Uterus (tissue), 4 donors: ENCODE data around the gene TNP2. TPM values are rescaled to one million over a fixed set of nuclear protein-coding genes. Genes with fewer than 3 reads are reported as not detected.

Experiments used
- DNase-seq, 2 donors: peaks; one replicate each; pipeline ENCODE4 v3.0.0-alpha.2; 2019 to 2020
- H3K27ac ChIP-seq, 2 donors: fragments of 200-600 bp; sonication (generic); 1 replicate in 1 of 2; 2 replicates in 1 of 2; pipeline ENCODE4 v1.5.1; 2016 to 2018
- H3K27me3 ChIP-seq, 2 donors: fragments of 200-600 bp; sonication (generic); one replicate each; pipeline ENCODE4 v1.5.1; 2018 to 2019; ENCODE audit warnings: control low read depth in 1 of 2
- H3K36me3 ChIP-seq, 2 donors: fragments of 200-600 bp; sonication (generic); one replicate each; pipeline ENCODE4 v1.5.1; 2019; ENCODE audit warnings: control low read depth in 1 of 2
- H3K4me1 ChIP-seq, 2 donors: fragments of 200-600 bp; sonication (generic); one replicate each; pipeline ENCODE4 v1.5.1; 2018 to 2019; ENCODE audit warnings: control low read depth in 1 of 2
- H3K4me3 ChIP-seq, 2 donors: fragments of 200-600 bp; sonication (generic); 1 replicate in 1 of 2; 2 replicates in 1 of 2; pipeline ENCODE4 v1.5.1; 2018 to 2019; ENCODE audit warnings: mild to moderate bottlenecking in 1 of 2
- H3K9me3 ChIP-seq, 2 donors: fragments of 200-600 bp; sonication (generic); one replicate each; pipeline ENCODE4 v1.5.1; 2019; ENCODE audit warnings: control low read depth in 1 of 2
- POLR2A ChIP-seq, 2 donors: fragments of 450-650 bp; IDR thresholded peaks; one replicate each; pipeline ENCODE4 v1.6.1; 2016; ENCODE audit warnings: antibody characterized with exemption in 2 of 2, mild to moderate bottlenecking in 1 of 2, moderate library complexity in 1 of 2
- intact Hi-C: fragments of 100-400 bp; cut with DNase I; formaldehyde crosslinking; loops from one replicate; pipeline ENCODE4 v1.15.1; 2023; ENCODE audit warnings: low total_unique reads
- total RNA-seq, 4 donors: library from RNA; depleted of rRNA in 3 of 4; stranded (reverse); fragments of >200 nt in 3 of 4; gene quantifications; one replicate each; pipeline versions ENCODE4 v1.1.0 to v1.2.4, GENCODE V29; 2014 to 2023
- TF ChIP-seq, protein P1 (sequence below), 4 experiments: fragments of 200-600 bp in 2 of 4; fragments of 450-650 bp in 2 of 4; sonication (generic) in 2 of 4; IDR thresholded peaks; one replicate each; pipeline ENCODE4 v1.5.1; 2016 to 2019; ENCODE audit warnings: antibody characterized with exemption in 4 of 4, mild to moderate bottlenecking in 2 of 4, moderate library complexity in 1 of 4
- donor health status: DM: yes; HTN: yes; CAD: no.

TNP2 gene
- total RNA-seq, 4 donors from 2014 or later: not detected

DNA sequence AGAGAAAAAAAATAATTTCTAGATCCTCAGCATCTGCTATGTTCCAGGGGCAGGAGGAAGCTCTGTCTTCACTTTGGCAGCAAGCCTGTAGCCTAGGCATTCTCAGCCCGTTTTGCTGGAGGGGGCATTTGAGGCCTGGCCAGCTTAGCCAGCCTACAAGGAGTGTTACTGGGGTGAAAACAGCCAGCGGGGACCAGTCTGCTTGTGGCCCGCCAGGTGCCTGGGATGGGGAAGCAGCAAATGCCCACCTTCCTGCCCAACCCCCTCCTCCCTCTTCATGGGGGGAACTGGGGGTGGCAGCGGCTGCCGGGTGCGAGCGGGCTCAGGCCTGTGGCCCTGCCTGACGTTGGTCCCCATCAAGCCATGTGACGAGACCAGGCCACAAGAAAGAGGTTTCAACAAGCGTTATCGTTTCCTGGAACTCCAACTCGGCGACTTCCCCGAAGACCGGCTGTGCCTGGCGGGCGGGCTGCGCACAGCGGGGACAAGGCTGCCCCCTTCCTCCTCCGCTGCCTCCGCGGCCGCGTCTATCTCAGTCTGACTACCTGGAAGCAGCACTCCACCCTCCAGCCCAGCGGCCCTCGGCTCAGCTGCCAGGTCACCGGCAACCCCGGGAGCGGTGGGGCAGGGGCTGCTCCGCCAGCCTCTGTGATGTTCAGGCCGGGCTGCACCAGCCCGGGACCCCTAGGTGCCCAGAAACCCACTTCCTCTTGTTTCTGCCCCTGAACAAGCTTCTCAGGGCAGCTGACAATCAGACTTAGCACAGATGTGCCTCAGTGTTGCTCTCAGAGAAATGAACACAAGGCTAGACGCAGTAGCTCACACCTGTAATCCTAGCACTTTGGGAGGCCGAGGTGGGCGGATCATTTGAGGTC is 36.0 kb downstream of the TNP2 start:
- no peak for DNase-seq
- H3K4me3 ChIP-seq: no peak overlapping the region
- intact Hi-C loops: no loop called here
- no peaks in the 10 kb centered on the region for H3K4me1 ChIP-seq
- no peaks in the 10 kb centered on the region for H3K9me3 ChIP-seq
- no peak overlapping the region for H3K27ac ChIP-seq
- no peak for TF ChIP-seq POLR2A (IDR thresholded peaks at IDR 0.05)
- TF ChIP-seq, protein P1, sequence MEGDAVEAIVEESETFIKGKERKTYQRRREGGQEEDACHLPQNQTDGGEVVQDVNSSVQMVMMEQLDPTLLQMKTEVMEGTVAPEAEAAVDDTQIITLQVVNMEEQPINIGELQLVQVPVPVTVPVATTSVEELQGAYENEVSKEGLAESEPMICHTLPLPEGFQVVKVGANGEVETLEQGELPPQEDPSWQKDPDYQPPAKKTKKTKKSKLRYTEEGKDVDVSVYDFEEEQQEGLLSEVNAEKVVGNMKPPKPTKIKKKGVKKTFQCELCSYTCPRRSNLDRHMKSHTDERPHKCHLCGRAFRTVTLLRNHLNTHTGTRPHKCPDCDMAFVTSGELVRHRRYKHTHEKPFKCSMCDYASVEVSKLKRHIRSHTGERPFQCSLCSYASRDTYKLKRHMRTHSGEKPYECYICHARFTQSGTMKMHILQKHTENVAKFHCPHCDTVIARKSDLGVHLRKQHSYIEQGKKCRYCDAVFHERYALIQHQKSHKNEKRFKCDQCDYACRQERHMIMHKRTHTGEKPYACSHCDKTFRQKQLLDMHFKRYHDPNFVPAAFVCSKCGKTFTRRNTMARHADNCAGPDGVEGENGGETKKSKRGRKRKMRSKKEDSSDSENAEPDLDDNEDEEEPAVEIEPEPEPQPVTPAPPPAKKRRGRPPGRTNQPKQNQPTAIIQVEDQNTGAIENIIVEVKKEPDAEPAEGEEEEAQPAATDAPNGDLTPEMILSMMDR (IDR thresholded peaks at IDR 0.05): no peak
- no peaks in the 10 kb centered on the region for H3K36me3 ChIP-seq
- no peaks in the 10 kb centered on the region for H3K27me3 ChIP-seq

DNA sequence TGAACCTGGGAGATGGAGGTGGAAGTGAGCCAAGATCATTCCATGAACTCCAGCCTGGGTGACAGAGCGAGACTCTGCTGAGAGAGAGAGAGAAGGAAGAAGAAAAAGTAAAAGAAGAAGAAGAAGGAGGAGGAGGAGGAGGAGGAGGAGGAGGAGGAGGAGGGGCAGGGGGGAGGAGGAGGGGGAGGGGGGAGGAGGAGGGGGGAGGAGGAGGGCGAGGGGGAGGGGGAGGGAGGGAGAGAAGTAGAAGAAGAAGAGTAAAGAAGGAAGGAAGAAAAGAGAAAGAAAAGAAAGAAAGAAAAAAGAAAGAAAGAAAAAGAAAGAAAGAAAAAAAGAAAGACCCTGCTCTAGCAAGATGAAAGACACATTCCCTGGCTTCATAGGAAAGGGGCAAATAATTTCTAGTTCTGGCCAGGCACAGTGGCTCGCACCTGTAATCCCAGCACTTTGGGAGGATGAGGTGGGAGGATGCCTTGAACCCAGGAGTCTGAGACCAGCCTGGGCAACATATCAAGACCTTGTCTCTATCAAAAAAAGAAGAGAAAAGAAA is 36.7 kb downstream of the TNP2 start:
- H3K9me3 ChIP-seq: no peaks in the 10 kb centered on the region
- H3K27ac ChIP-seq: no peak overlapping the region
- no peaks in the 10 kb centered on the region for H3K4me1 ChIP-seq
- H3K4me3 ChIP-seq: no peak overlapping the region
- H3K36me3 ChIP-seq: no peaks in the 10 kb centered on the region
- TF ChIP-seq, protein P1 (IDR thresholded peaks at IDR 0.05): no peak
- TF ChIP-seq POLR2A (IDR thresholded peaks at IDR 0.05): no peak
- DNase-seq: no peak
- H3K27me3 ChIP-seq: no peaks in the 10 kb centered on the region
- intact Hi-C loops: no loop called here

DNA sequence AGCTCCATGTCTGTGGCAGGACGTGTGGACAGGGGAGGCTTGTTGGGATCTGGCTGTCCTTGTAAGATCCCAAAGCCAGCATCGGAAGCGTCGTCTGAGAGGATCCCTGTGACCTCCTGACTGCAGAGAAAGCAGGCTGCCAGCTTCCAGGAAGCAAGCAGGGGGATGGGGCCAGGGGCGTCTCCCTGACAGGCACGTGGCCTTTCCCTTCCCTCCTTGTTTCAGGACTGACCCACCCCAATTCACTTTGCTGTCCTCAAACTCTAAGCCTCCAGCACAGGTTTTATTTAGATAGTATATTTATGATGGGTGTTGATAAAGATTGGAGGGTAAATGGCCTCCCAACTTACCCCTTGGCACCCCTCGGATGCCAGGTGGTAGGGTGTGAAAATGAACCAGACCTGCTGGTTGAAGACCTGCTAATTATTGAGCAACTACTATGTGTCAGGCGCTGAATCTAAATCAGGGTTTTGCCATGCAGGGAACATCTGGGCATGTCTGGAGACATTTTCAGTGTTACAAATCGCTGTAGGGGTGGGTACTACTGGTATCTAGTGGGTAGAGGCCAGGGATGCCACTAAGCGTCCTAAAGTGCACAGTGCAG is 37.7 kb downstream of the TNP2 start:
- TF ChIP-seq, protein P1 (IDR thresholded peaks at IDR 0.05): no peak
- TF ChIP-seq POLR2A (IDR thresholded peaks at IDR 0.05): no peak
- intact Hi-C loops: no loop called here
- Histone ChIP-seq H3K9me3 (no peaks in the 10 kb centered on the region), H3K27me3 (no peaks in the 10 kb centered on the region), H3K4me3 (no peak overlapping the region), H3K27ac (no peak overlapping the region), H3K36me3 (no peaks in the 10 kb centered on the region), H3K4me1 (no peaks in the 10 kb centered on the region)
- no peak for DNase-seq

- H3K4me1 ChIP-seq: no peaks in the 10 kb centered on the region
- H3K27ac ChIP-seq: no peak overlapping the region
- no peak for DNase-seq
- no peak for TF ChIP-seq POLR2A (IDR thresholded peaks at IDR 0.05)
- TF ChIP-seq, protein P1 (IDR thresholded peaks at IDR 0.05): no peak
- H3K36me3 ChIP-seq: no peaks in the 10 kb centered on the region
- intact Hi-C loops: no loop called here
- H3K4me3 ChIP-seq: no peak overlapping the region
- no peaks in the 10 kb centered on the region for H3K27me3 ChIP-seq
- no peaks in the 10 kb centered on the region for H3K9me3 ChIP-seq
Observed at GRCh38 chr16:11229906-11230305, 39.2 kb downstream of the TNP2 start.

- DNase-seq: no peak
- Histone ChIP-seq H3K4me1 (no peaks in the 10 kb centered on the region), H3K9me3 (no peaks in the 10 kb centered on the region), H3K27ac (no peak overlapping the region), H3K27me3 (no peaks in the 10 kb centered on the region), H3K4me3 (no peak overlapping the region), H3K36me3 (no peaks in the 10 kb centered on the region)
- intact Hi-C loops: no loop called here
- TF ChIP-seq, protein P1 (IDR thresholded peaks at IDR 0.05): no peak
- no peak for TF ChIP-seq POLR2A (IDR thresholded peaks at IDR 0.05)
Observed at GRCh38 chr16:11229432-11229831, 39.7 kb downstream of the TNP2 start.
